Loucy (cell line): Measurements from ENCODE around the gene ORMDL3.

Experiments
- CTCF ChIP-seq: fragments of 200-600 bp; sonication (generic); conservative IDR thresholded peaks from 2 replicates; pipeline ENCODE4 v1.5.1; 2014; ENCODE audit warnings: mild to moderate bottlenecking, antibody characterized with exemption, low read length
- EZH2phosphoT487 ChIP-seq: fragments of 200-600 bp; IDR thresholded peaks from 2 replicates; pipeline ENCODE4 v1.6.1; 2018; ENCODE audit warnings: antibody characterized with exemption, mild to moderate bottlenecking, moderate library complexity, borderline replicate concordance

GRCh38 chr17:39898088-39898487 is 29.3 kb downstream of the ORMDL3 start:
- TF ChIP-seq EZH2phosphoT487: no peak
- TF ChIP-seq CTCF: no peak
